ENCODE results near the gene SPATA32. TPM values are rescaled to one million over a fixed set of nuclear protein-coding genes. Genes with fewer than 3 reads are reported as not detected.
A peak's percentile ranks its signal among the peaks of the same experiment; 100 is the strongest.

Gene SPATA32
- total RNA-seq, 4 donors from 2014 or later = not detected

- intact Hi-C loops (cut with DNase I) = no loop called here
Observed at GRCh38 chr17:45308840-45309239, 46.9 kb upstream of the SPATA32 start.

GRCh38 chr17:45308016-45308365 is 46.1 kb upstream of the SPATA32 start:
- H3K4me1 ChIP-seq = peaks cover 84 to 98% (median 93%) of the 10 kb centered on the region in 4 donors
- intact Hi-C loops (cut with DNase I) = no loop called here
- H3K9me3 ChIP-seq = no peaks in the 10 kb centered on the region
- WGBS = 76% methylated on average over 6 of the region's 6 CpGs
- no peaks in the 10 kb centered on the region for H3K27me3 ChIP-seq
- peak overlapping the region in 1 of 4 donors; percentile 12 for H3K4me3 ChIP-seq
- no peak for DNase-seq (ENCODE audit: extremely low spot score)
- TF ChIP-seq POLR2AphosphoS5 (IDR thresholded peaks at IDR 0.05) = no peak
- TF ChIP-seq EP300 (IDR thresholded peaks at IDR 0.05) = no peak
- TF ChIP-seq POLR2A (IDR thresholded peaks at IDR 0.05; ENCODE audit: low read depth) = no peak
- no peak for TF ChIP-seq CTCF (IDR thresholded peaks at IDR 0.05)
- peaks cover 0 to 3% (median 0%) of the 10 kb centered on the region in 4 donors for H3K36me3 ChIP-seq
- peak overlapping the region; percentile 83 to 99 (median 93) for H3K27ac ChIP-seq (replicated peaks in 1 of 4)

More at GRCh38 chr17:45308840-45309239, 46.9 kb upstream of the SPATA32 start:
- Histone ChIP-seq H3K27me3 (no peaks in the 10 kb centered on the region), H3K27ac (replicated peaks in 1 of 4) (peak overlapping the region; percentile 83 to 99 (median 93)), H3K4me1 (peaks cover 88 to 98% (median 93%) of the 10 kb centered on the region in 4 donors), H3K36me3 (peaks cover 0 to 3% (median 0%) of the 10 kb centered on the region in 4 donors), H3K4me3 (no peak overlapping the region), H3K9me3 (no peaks in the 10 kb centered on the region)
- WGBS = 98% methylated on average over 5 of the region's 5 CpGs
- TF ChIP-seq POLR2AphosphoS5 (IDR thresholded peaks at IDR 0.05) (no peak), POLR2A (IDR thresholded peaks at IDR 0.05; ENCODE audit: low read depth) (no peak), CTCF (IDR thresholded peaks at IDR 0.05) (no peak), EP300 (IDR thresholded peaks at IDR 0.05) (no peak)
- no peak for DNase-seq (ENCODE audit: extremely low spot score)

DNA sequence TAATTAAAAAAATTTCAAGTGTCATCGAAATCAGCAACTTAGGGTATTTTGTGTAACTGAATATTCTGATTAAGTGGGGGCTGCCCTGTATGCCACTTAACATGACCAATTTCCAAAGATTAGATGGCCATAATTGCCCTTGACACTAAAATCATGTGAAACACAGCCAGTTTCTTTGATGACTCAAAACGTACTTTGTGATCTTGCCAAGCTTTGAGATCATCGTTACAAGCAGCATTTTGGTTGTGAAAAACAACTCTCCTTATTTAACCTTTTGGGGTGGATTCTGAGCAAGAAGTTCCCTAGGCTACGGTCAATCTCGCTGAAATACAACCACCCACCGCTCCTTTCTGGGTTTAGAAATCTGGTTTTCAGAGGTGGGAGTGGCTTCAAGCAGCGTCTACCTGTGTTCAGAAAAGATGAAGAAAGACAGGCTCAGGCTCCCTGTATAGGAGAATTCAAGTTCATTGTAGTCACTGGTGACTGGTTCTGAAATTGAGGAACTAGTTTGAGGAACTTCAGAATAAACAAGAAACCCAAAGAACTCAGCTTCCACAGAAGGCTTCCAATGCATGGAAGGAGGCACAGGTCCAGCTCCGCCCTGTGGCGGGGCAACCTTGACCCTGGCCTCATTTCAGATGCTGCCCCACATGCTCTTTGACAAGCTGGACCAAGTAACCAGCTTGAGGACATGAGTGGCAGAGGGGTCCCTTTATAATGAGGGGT is 45.6 kb upstream of the SPATA32 start:
- H3K9me3 ChIP-seq = no peaks in the 10 kb centered on the region
- intact Hi-C loops (cut with DNase I) = no loop called here
- WGBS = 27% methylated on average over 9 of the region's 9 CpGs
- TF ChIP-seq POLR2A (IDR thresholded peaks at IDR 0.05; ENCODE audit: low read depth) (no peak), CTCF (IDR thresholded peaks at IDR 0.05) (peak in 1 of 3 experiments; percentile 7), POLR2AphosphoS5 (IDR thresholded peaks at IDR 0.05) (peak; percentile 29 to 65), EP300 (IDR thresholded peaks at IDR 0.05) (no peak)
- H3K27me3 ChIP-seq = no peaks in the 10 kb centered on the region
- H3K27ac ChIP-seq (replicated peaks in 1 of 4) = peak overlapping the region; percentile 83 to 99 (median 93)
- peaks cover 84 to 98% (median 93%) of the 10 kb centered on the region in 4 donors for H3K4me1 ChIP-seq
- peaks cover 0 to 3% (median 0%) of the 10 kb centered on the region in 4 donors for H3K36me3 ChIP-seq
- DNase-seq (ENCODE audit: extremely low spot score) = no peak
- H3K4me3 ChIP-seq = peak overlapping the region in 2 of 4 donors; percentile 11 to 12

GRCh38 chr17:45306623-45307022 is 44.7 kb upstream of the SPATA32 start:
- TF ChIP-seq CTCF (IDR thresholded peaks at IDR 0.05) (peak in 1 of 3 experiments; percentile 10), POLR2AphosphoS5 (IDR thresholded peaks at IDR 0.05) (no peak), POLR2A (IDR thresholded peaks at IDR 0.05; ENCODE audit: low read depth) (no peak), EP300 (IDR thresholded peaks at IDR 0.05) (no peak)
- WGBS = 79% methylated on average over 5 of the region's 5 CpGs
- Histone ChIP-seq H3K9me3 (no peaks in the 10 kb centered on the region), H3K27me3 (no peaks in the 10 kb centered on the region), H3K4me3 (no peak overlapping the region), H3K27ac (replicated peaks in 1 of 4) (peak overlapping the region; percentile 83 to 99 (median 93)), H3K36me3 (peaks cover 0 to 3% (median 0%) of the 10 kb centered on the region in 4 donors), H3K4me1 (peaks cover 85 to 98% (median 93%) of the 10 kb centered on the region in 4 donors)
- intact Hi-C loops (cut with DNase I) = no loop called here
- no peak for DNase-seq (ENCODE audit: extremely low spot score)
